GM23338 (cell line): ENCODE results near the gene NTRK3. TPM values are rescaled to one million over a fixed set of nuclear protein-coding genes. Genes with fewer than 3 reads are reported as not detected.

ENCODE experiments used
- ATAC-seq: fragments of 200-7000 bp; cut with Tn5 transposase; 3 replicates; pipeline ENCODE4 v1.9.1; 2020
- DNase-seq: peaks from one replicate; pipeline ENCODE4 v3.0.0-alpha.2; 2015; ENCODE audit warnings: low spot score
- H2AFZ ChIP-seq: fragments of 200-600 bp; sonication (generic); 2 replicates; pipeline ENCODE4 v1.8.0; 2016; ENCODE audit warnings: antibody characterized with exemption, mild to moderate bottlenecking, moderate library complexity
- H3F3A ChIP-seq: fragments of 200-600 bp; sonication (generic); replicated peaks from 2 replicates; pipeline ENCODE4 v1.8.0; 2017; ENCODE audit warnings: antibody characterized with exemption, mixed run types, low read depth
- H3K27ac ChIP-seq: fragments of 200-600 bp; sonication (generic); 2 replicates; pipeline ENCODE4 v1.6.1; 2016; ENCODE audit warnings: low read depth
- H3K27me3 ChIP-seq: fragments of 200-600 bp; sonication (generic); 2 replicates; pipeline ENCODE4 v1.8.0; 2016; ENCODE audit warnings: mild to moderate bottlenecking, mixed run types, moderate library complexity; ENCODE audit not compliant: insufficient read depth
- H3K36me3 ChIP-seq: fragments of 200-600 bp; sonication (generic); 2 replicates; pipeline ENCODE4 v1.8.0; 2016; ENCODE audit warnings: mild to moderate bottlenecking; ENCODE audit not compliant: insufficient read depth
- H3K4me1 ChIP-seq: fragments of 200-600 bp; sonication (generic); 2 replicates; pipeline ENCODE4 v1.8.0; 2016; ENCODE audit warnings: mild to moderate bottlenecking, moderate library complexity; ENCODE audit not compliant: insufficient read depth
- H3K4me2 ChIP-seq: fragments of 200-600 bp; sonication (generic); 2 replicates; pipeline ENCODE4 v1.7.1; 2017; ENCODE audit warnings: mixed run types
- H3K4me3 ChIP-seq: fragments of 200-600 bp; sonication (generic); 2 replicates; pipeline ENCODE4 v1.6.1; 2016; ENCODE audit warnings: mixed run types
- H3K79me2 ChIP-seq: fragments of 200-600 bp; sonication (generic); replicated peaks from 2 replicates; pipeline ENCODE4 v1.8.0; 2017; ENCODE audit warnings: mild to moderate bottlenecking; ENCODE audit not compliant: insufficient read depth
- H3K9me2 ChIP-seq: fragments of 200-600 bp; sonication (generic); 2 replicates; pipeline ENCODE4 v1.8.0; 2017; ENCODE audit not compliant: insufficient read depth
- H4K20me1 ChIP-seq: fragments of 200-600 bp; sonication (generic); replicated peaks from 2 replicates; pipeline ENCODE4 v1.8.0; 2017; ENCODE audit warnings: mild to moderate bottlenecking; ENCODE audit not compliant: insufficient read depth
- H3K27ac Mint-ChIP-seq: 2 replicates; pipeline ENCODE4 v1.8.0; 2020; ENCODE audit warnings: inconsistent platforms, mild to moderate bottlenecking, moderate library complexity, mixed read lengths
- H3K27me3 Mint-ChIP-seq: 3 replicates; pipeline ENCODE4 v1.8.0; 2022; ENCODE audit warnings: low read depth, mild to moderate bottlenecking, moderate library complexity, mixed read lengths, inconsistent platforms; ENCODE audit not compliant: insufficient read depth, poor library complexity
- H3K36me3 Mint-ChIP-seq: 3 replicates; pipeline ENCODE4 v1.8.0; 2021; ENCODE audit warnings: low read depth, mild to moderate bottlenecking, inconsistent platforms, moderate library complexity, mixed read lengths
- H3K4me1 Mint-ChIP-seq: 3 replicates; pipeline ENCODE4 v1.8.0; 2020; ENCODE audit warnings: mild to moderate bottlenecking, inconsistent platforms, mixed read lengths
- H3K4me3 Mint-ChIP-seq: 3 replicates; pipeline ENCODE4 v1.8.0; 2021; ENCODE audit warnings: moderate library complexity, mild to moderate bottlenecking, inconsistent platforms, mixed read lengths
- H3K9me3 Mint-ChIP-seq: 3 replicates; pipeline ENCODE4 v1.8.0; 2020; ENCODE audit warnings: moderate library complexity, mild to moderate bottlenecking, inconsistent platforms, mixed read lengths
- CREB1 ChIP-seq: fragments of 250-450 bp; sonication (Bioruptor Pico); IDR thresholded peaks from 2 replicates; pipeline ENCODE4 v1.5.0; 2020; ENCODE audit warnings: low read depth, mild to moderate bottlenecking, moderate library complexity
- EZH2 ChIP-seq: fragments of 200-600 bp; sonication (generic); IDR thresholded peaks from one replicate; pipeline ENCODE4 v1.8.0; 2017; ENCODE audit warnings: antibody characterized with exemption, mild to moderate bottlenecking, low read depth; ENCODE audit not compliant: unreplicated experiment
- EZH2phosphoT487 ChIP-seq: fragments of 200-600 bp; sonication (generic); IDR thresholded peaks from one replicate; pipeline ENCODE4 v1.8.1; 2018; ENCODE audit warnings: antibody characterized with exemption; ENCODE audit not compliant: unreplicated experiment
- JUNB ChIP-seq: IDR thresholded peaks from one replicate; pipeline ENCODE4 v1.6.1; 2016; ENCODE audit warnings: antibody characterized with exemption; ENCODE audit not compliant: unreplicated experiment
- NANOG ChIP-seq: IDR thresholded peaks from 2 replicates; pipeline ENCODE4 v1.6.1; 2016; ENCODE audit warnings: antibody characterized with exemption, borderline replicate concordance
- POLR2AphosphoS5 ChIP-seq: IDR thresholded peaks from 2 replicates; pipeline ENCODE4 v1.6.1; 2016; ENCODE audit warnings: antibody characterized with exemption, low read depth
- STAT1 ChIP-seq: IDR thresholded peaks from one replicate; pipeline ENCODE4 v1.6.1; 2016; ENCODE audit warnings: antibody characterized with exemption; ENCODE audit not compliant: unreplicated experiment
- ZNF114 ChIP-seq: fragments of 250-450 bp; sonication (Bioruptor Pico); IDR thresholded peaks from 2 replicates; pipeline ENCODE4 v1.5.0; 2020; ENCODE audit warnings: mild to moderate bottlenecking, moderate library complexity
- ZNF331 ChIP-seq: fragments of 250-450 bp; sonication (Bioruptor Pico); IDR thresholded peaks from 2 replicates; pipeline ENCODE4 v1.5.0; 2020; ENCODE audit warnings: low read depth, mild to moderate bottlenecking, moderate library complexity
- polyA plus RNA-seq: library from polyadenylated mRNA; unstranded; fragments of >200 nt; fragmentation: Nextera tagmentation; extraction: Ambion mirVana; gene quantifications from 2 replicates; pipeline ENCODE4 v1.2.1, GENCODE V29; 2016
- total RNA-seq: library from RNA; depleted of rRNA; stranded (reverse); fragments of >200 nt; shearing (Covaris generic); gene quantifications from 2 replicates; pipeline ENCODE4 v1.2.3, GENCODE V29; 2014
- TF ChIP-seq, protein P1 (sequence below): fragments of 250-450 bp; sonication (Bioruptor Pico); IDR thresholded peaks from 2 replicates; pipeline ENCODE4 v1.5.0; 2020; ENCODE audit warnings: mild to moderate bottlenecking, moderate library complexity
- TF ChIP-seq, protein P2 (sequence below), 2 experiments: fragments of 200-600 bp in 1 of 2; sonication (generic) in 1 of 2; conservative IDR thresholded peaks; 2 replicates each; pipeline versions ENCODE4 v1.5.1 to v1.6.1; 2016 to 2017; ENCODE audit warnings: antibody characterized with exemption in 2 of 2, low read depth in 2 of 2, mild to moderate bottlenecking in 2 of 2, moderate library complexity in 1 of 2
- TF ChIP-seq, protein P3 (sequence below): IDR thresholded peaks from one replicate; pipeline ENCODE4 v1.6.1; 2018; ENCODE audit warnings: antibody characterized with exemption; ENCODE audit not compliant: unreplicated experiment
- TF ChIP-seq, protein P4 (sequence below): IDR thresholded peaks from 2 replicates; pipeline ENCODE4 v1.6.1; 2016; ENCODE audit warnings: antibody characterized with exemption

Gene NTRK3
- total and polyA plus RNA-seq, 2 experiments from 2014 or later: 3.1 to 5.3 TPM

DNA sequence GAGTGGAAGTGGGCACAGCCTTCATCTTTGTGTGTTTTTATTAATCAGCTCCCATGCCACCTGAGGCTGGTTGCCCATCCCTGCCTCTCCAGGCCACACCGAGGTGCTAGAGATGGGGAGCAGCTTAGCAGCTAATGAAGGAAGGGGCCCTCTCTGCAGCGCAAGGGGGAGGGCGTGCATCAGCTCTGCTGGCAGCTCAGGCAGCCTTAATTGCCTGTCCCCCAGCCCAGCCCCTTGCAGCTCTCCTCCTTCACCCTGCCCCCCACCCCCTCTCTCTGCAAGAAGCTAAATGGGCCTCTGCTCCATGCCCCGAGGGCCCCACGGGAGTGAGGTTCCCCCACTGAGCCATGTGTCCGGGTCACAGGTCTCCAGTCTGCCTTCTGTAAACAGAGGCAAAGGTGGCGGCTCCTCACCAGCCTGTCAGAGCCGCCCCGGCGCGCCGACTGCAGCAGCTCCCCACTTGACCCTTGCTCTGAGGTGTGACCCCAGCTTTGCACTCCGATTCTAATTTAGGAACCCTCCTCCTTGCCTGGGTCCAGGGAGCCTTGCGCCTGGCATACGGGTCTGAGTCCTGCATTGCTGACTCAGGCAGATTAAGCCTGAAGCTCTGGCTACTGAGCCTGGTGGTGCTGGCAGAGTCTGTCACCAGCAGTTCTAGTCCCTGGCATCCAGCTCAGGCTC is 27.9 kb upstream of the NTRK3 start:
- H3K4me1 ChIP-seq: peaks cover 4% of the 10 kb centered on the region; the same call in 1 of the 2 replicates
- H4K20me1 ChIP-seq: no peaks in the 10 kb centered on the region
- no peaks in the 10 kb centered on the region for H3K36me3 ChIP-seq
- DNase-seq (no peak), ATAC-seq (peak; percentile 59)
- no peak overlapping the region for H3K4me3 ChIP-seq
- H3F3A ChIP-seq: no peaks in the 10 kb centered on the region
- peak overlapping the region; percentile 69; the same call in 1 of the 2 replicates for H2AFZ ChIP-seq
- no peak overlapping the region for H3K27ac ChIP-seq
- no peaks in the 10 kb centered on the region for H3K27me3 ChIP-seq
- Mint-ChIP-seq H3K9me3 (no peaks in the 10 kb centered on the region), H3K4me1 (peaks cover 17% of the 10 kb centered on the region; the same call in 2 of the 3 replicates), H3K27me3 (peaks cover 8% of the 10 kb centered on the region), H3K4me3 (no peak overlapping the region), H3K27ac (no peak overlapping the region), H3K36me3 (no peaks in the 10 kb centered on the region)
- TF ChIP-seq, protein P1, sequence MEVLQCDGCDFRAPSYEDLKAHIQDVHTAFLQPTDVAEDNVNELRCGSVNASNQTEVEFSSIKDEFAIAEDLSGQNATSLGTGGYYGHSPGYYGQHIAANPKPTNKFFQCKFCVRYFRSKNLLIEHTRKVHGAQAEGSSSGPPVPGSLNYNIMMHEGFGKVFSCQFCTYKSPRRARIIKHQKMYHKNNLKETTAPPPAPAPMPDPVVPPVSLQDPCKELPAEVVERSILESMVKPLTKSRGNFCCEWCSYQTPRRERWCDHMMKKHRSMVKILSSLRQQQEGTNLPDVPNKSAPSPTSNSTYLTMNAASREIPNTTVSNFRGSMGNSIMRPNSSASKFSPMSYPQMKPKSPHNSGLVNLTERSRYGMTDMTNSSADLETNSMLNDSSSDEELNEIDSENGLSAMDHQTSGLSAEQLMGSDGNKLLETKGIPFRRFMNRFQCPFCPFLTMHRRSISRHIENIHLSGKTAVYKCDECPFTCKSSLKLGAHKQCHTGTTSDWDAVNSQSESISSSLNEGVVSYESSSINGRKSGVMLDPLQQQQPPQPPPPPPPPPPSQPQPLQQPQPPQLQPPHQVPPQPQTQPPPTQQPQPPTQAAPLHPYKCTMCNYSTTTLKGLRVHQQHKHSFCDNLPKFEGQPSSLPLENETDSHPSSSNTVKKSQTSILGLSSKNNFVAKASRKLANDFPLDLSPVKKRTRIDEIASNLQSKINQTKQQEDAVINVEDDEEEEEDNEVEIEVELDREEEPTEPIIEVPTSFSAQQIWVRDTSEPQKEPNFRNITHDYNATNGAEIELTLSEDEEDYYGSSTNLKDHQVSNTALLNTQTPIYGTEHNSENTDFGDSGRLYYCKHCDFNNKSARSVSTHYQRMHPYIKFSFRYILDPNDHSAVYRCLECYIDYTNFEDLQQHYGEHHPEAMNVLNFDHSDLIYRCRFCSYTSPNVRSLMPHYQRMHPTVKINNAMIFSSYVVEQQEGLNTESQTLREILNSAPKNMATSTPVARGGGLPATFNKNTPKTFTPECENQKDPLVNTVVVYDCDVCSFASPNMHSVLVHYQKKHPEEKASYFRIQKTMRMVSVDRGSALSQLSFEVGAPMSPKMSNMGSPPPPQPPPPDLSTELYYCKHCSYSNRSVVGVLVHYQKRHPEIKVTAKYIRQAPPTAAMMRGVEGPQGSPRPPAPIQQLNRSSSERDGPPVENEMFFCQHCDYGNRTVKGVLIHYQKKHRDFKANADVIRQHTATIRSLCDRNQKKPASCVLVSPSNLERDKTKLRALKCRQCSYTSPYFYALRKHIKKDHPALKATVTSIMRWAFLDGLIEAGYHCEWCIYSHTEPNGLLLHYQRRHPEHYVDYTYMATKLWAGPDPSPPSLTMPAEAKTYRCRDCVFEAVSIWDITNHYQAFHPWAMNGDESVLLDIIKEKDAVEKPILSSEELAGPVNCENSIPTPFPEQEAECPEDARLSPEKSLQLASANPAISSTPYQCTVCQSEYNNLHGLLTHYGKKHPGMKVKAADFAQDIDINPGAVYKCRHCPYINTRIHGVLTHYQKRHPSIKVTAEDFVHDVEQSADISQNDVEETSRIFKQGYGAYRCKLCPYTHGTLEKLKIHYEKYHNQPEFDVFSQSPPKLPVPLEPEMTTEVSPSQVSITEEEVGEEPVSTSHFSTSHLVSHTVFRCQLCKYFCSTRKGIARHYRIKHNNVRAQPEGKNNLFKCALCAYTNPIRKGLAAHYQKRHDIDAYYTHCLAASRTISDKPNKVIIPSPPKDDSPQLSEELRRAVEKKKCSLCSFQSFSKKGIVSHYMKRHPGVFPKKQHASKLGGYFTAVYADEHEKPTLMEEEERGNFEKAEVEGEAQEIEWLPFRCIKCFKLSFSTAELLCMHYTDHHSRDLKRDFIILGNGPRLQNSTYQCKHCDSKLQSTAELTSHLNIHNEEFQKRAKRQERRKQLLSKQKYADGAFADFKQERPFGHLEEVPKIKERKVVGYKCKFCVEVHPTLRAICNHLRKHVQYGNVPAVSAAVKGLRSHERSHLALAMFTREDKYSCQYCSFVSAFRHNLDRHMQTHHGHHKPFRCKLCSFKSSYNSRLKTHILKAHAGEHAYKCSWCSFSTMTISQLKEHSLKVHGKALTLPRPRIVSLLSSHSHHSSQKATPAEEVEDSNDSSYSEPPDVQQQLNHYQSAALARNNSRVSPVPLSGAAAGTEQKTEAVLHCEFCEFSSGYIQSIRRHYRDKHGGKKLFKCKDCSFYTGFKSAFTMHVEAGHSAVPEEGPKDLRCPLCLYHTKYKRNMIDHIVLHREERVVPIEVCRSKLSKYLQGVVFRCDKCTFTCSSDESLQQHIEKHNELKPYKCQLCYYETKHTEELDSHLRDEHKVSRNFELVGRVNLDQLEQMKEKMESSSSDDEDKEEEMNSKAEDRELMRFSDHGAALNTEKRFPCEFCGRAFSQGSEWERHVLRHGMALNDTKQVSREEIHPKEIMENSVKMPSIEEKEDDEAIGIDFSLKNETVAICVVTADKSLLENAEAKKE (CRISPR knock-in tag): no peak
- TF ChIP-seq EZH2 (no peak), STAT1 (no peak), JUNB (no peak), NANOG (no peak), POLR2AphosphoS5 (no peak), CREB1 (no peak), ZNF331 (CRISPR knock-in tag) (no peak), EZH2phosphoT487 (no peak), ZNF114 (CRISPR knock-in tag) (no peak)
- TF ChIP-seq, protein P2, sequence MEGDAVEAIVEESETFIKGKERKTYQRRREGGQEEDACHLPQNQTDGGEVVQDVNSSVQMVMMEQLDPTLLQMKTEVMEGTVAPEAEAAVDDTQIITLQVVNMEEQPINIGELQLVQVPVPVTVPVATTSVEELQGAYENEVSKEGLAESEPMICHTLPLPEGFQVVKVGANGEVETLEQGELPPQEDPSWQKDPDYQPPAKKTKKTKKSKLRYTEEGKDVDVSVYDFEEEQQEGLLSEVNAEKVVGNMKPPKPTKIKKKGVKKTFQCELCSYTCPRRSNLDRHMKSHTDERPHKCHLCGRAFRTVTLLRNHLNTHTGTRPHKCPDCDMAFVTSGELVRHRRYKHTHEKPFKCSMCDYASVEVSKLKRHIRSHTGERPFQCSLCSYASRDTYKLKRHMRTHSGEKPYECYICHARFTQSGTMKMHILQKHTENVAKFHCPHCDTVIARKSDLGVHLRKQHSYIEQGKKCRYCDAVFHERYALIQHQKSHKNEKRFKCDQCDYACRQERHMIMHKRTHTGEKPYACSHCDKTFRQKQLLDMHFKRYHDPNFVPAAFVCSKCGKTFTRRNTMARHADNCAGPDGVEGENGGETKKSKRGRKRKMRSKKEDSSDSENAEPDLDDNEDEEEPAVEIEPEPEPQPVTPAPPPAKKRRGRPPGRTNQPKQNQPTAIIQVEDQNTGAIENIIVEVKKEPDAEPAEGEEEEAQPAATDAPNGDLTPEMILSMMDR (conservative IDR thresholded peaks at IDR 0.05; ENCODE audit: low read depth in 2 of 2): no peak
- TF ChIP-seq, protein P3, sequence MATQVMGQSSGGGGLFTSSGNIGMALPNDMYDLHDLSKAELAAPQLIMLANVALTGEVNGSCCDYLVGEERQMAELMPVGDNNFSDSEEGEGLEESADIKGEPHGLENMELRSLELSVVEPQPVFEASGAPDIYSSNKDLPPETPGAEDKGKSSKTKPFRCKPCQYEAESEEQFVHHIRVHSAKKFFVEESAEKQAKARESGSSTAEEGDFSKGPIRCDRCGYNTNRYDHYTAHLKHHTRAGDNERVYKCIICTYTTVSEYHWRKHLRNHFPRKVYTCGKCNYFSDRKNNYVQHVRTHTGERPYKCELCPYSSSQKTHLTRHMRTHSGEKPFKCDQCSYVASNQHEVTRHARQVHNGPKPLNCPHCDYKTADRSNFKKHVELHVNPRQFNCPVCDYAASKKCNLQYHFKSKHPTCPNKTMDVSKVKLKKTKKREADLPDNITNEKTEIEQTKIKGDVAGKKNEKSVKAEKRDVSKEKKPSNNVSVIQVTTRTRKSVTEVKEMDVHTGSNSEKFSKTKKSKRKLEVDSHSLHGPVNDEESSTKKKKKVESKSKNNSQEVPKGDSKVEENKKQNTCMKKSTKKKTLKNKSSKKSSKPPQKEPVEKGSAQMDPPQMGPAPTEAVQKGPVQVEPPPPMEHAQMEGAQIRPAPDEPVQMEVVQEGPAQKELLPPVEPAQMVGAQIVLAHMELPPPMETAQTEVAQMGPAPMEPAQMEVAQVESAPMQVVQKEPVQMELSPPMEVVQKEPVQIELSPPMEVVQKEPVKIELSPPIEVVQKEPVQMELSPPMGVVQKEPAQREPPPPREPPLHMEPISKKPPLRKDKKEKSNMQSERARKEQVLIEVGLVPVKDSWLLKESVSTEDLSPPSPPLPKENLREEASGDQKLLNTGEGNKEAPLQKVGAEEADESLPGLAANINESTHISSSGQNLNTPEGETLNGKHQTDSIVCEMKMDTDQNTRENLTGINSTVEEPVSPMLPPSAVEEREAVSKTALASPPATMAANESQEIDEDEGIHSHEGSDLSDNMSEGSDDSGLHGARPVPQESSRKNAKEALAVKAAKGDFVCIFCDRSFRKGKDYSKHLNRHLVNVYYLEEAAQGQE: no peak
- TF ChIP-seq, protein P4, sequence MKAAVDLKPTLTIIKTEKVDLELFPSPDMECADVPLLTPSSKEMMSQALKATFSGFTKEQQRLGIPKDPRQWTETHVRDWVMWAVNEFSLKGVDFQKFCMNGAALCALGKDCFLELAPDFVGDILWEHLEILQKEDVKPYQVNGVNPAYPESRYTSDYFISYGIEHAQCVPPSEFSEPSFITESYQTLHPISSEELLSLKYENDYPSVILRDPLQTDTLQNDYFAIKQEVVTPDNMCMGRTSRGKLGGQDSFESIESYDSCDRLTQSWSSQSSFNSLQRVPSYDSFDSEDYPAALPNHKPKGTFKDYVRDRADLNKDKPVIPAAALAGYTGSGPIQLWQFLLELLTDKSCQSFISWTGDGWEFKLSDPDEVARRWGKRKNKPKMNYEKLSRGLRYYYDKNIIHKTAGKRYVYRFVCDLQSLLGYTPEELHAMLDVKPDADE: no peak
- H3K9me2 ChIP-seq: no peaks in the 10 kb centered on the region
- no peak overlapping the region for H3K4me2 ChIP-seq
- no peaks in the 10 kb centered on the region for H3K79me2 ChIP-seq
